Urothelium cell line (cell line): ENCODE results near the gene IP6K1.
A peak's percentile ranks its signal among the peaks of the same experiment; 100 is the strongest.
"Not testable (repeated sequence)": the region's sequence is repeated elsewhere in the genome, so short reads cannot be mapped to it uniquely, and the experiment has no call there.

Experiments
- DNase-seq: peaks from one replicate; pipeline ENCODE4 v3.0.0; 2011; ENCODE audit warnings: low spot score, mixed read lengths
- FAIRE-seq: peaks from 2 replicates; lab custom pipeline; 2011; peaks lifted over from hg19 to GRCh38; lab: Jason Lieb, UNC

IP6K1 gene

DNA sequence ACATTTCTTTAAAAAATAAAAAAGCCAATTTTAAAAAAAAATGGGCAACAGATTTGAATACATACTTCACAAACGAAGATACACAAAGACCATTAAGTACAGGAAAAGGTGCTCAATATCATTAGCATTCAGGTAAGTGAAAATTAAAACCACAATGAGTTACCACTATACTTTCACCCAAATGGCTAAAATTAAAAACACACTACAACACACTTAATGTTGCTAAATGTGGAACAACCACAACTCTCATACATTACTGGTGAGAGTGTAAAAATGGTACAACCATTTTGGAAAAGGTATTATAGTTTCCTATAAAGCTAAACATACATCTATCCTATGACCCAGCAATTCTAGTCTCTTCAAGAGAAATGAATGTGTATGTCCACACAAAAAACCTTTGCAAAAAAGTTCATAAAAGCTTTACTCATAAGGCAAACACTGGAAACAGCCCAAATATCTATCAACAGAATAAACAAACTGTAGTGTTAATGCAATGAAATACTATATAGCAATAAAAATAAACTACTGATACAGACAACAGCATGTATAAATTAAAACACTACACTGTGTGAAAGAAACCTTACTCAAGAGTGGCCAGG lies 14.9 kb downstream of the IP6K1 start:
- FAIRE-seq, result no peak
- DNase-seq, result no peak

GRCh38 chr3:49769926-49770325 lies 16.4 kb downstream of the IP6K1 start:
- no peak for FAIRE-seq

DNA sequence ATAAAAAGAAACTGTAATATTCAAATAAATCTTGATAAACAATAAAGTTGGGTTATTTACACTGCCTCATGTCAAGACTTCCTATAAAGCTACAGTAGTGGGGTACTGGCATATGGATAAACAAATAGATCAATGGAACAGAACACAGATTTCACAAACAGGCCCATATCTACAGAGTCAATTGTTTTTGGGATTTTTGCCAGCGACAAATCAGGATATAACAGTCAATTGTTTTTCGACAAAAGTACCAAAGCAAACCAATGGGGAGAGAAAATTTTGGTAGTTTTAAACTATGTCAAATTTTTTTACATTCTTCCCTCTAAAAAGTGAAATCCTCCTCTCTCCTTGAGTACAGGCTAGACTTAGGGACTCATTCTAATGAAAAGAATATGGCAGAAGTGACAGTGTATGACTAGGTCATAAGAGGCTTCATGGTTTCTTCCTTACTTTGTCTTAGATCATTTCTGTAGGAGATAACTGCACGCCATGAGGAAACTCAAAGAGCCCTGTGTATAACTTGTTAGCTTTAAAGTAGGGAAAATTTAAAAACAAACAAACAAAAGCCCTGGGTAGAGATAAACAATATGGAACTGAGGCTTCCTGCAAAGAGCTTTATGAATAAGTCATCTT lies 16.9 kb downstream of the IP6K1 start:
- no peak for FAIRE-seq
- DNase-seq, result no peak

More at GRCh38 chr3:49769926-49770325, 16.4 kb downstream of the IP6K1 start:
- no peak for DNase-seq

- DNase-seq (no peak), FAIRE-seq (no peak)
Measured at GRCh38 chr3:49763981-49764380, 22.4 kb downstream of the IP6K1 start.

DNA sequence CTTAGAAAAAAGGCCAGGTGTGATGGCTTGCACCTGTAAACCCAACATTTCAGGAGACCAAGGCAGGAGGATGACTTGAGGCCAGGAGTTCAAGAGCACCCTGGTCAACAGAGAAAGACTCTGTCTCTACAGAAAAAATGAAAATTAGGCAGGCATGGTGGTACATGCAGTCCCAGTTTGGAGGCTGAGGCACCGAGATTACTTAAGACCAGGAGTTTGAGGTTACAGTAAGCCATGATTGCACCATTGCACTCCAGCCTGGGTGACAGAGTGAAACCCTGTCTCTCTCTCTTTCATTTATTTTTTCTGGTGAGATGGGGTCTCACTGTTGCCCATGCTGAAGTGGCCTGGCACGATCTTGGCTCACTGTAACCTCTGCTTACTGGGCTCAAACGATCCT lies 24.7 kb downstream of the IP6K1 start:
- FAIRE-seq (no peak), DNase-seq (no peak)

DNA sequence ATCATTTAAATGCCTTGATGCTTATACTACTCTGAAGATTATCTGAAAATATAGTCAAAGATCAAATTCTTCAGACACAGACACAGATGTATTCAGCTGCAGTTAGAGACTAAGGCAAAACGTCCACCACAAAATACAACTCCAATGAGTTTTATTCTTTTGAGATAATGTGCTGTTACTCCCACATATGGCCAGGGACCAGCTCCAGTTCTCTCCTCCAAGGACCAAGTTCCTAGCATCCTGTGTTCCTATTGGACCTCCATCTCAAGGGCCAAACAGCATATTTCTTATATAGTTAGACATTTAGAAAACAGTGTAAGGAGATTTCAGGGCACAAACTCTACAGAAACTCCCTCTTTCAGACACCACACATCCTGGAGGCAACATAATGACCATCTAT lies 27.1 kb downstream of the IP6K1 start:
- no peak for FAIRE-seq
- no peak for DNase-seq

DNA sequence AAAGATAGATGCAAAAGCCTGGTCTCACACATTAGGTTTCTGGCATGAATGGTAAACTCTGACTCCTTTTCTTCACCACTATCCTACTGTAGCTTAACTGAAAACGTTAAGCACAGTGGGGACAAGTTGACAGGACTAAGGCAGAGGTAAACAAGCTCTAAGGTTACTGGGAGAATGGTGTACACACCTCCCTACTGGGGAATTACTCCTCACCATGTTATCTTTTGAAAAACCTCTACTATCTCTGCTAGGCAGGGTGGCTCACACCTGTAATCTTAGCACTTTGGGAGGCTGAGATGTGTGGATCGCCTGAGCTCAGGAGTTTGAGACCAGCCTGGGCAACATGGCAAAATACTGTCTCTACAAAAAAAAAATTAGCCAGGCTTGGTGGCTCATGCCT lies 29.1 kb downstream of the IP6K1 start:
- no peak for FAIRE-seq
- DNase-seq, result no peak

DNA sequence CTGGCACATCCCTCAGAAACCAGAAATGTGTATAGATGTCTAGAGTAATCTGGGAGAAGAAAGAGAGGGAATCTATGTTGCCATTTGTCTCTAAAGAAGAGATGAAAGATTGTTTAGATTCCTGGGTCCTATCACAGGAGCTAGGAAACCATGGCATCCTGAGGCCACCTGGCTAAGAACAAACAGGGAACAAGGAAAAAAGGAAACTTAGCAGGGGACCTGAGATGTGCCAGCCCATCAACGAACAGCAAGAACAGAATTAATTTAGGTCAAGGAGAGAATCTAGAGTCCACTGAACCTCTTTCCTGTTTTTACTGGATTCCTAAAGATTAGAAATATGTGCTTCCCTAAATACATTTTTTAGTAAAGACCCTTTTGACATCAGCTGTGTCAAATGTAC lies 30.3 kb downstream of the IP6K1 start:
- DNase-seq (no peak), FAIRE-seq (no peak)

DNA sequence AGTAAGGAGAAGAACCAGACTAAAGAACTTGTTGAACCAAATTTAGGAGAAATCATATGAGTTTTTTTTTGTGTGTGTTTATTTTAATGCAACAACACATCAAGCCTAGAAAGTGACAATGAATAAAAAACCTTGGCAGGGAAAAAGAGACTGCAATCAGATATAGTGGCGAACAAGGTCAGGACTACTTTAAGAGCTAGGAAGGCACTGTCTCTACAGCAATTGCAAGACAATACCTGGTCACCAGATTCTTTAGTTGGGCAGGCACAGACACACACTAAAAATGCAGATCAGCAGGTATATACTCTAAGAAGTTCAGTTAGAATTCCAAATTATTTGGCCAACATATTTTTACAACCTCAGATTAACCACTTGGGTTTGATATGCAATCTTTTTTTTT lies 31.8 kb downstream of the IP6K1 start:
- no peak for FAIRE-seq

DNA sequence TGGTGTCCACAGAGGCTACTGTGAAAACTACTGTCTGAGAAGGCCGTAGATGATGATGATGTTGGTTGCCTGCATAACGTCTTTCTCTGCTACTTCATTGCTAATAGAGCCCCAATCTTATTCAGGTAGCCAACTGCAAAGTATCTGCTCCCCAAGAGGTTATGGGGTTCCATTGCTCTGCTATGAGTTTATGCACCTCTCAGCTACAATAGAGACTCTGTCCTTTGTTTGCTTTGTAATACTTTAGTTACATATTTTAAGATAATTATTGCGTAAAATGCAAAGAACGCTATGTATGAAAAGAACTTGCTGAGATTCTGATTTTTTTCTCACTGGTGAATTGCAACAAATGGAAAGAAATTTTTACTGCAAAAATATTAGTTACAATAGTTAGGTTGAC lies 34.8 kb downstream of the IP6K1 start:
- no peak for DNase-seq
- no peak for FAIRE-seq

More for the DNA sequence above, 31.8 kb downstream of the IP6K1 start:
- DNase-seq, result no peak

DNA sequence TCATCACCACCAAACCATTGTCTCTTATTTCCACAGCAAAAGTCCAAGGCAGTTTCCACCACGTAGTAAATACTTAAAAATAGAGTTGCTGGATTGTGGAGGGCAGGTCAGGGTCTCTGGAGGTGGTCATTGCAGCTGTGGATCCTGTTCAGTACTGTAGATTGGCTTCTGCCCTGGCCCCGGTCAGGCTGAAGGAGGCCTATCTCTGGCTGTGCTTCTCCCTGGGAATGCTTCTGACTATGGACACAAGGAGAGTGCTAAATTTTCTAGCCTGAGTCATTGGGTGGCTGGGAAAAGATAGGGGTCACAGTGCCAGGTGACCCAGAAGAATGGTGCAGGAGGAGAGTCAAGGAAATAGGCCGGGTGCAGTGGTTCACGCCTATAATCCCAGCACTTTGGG lies 36.3 kb downstream of the IP6K1 start:
- FAIRE-seq (no peak), DNase-seq (no peak)

- not testable (repeated sequence) for DNase-seq, FAIRE-seq
Measured at GRCh38 chr3:49748874-49749273, 37.5 kb downstream of the IP6K1 start.

DNA sequence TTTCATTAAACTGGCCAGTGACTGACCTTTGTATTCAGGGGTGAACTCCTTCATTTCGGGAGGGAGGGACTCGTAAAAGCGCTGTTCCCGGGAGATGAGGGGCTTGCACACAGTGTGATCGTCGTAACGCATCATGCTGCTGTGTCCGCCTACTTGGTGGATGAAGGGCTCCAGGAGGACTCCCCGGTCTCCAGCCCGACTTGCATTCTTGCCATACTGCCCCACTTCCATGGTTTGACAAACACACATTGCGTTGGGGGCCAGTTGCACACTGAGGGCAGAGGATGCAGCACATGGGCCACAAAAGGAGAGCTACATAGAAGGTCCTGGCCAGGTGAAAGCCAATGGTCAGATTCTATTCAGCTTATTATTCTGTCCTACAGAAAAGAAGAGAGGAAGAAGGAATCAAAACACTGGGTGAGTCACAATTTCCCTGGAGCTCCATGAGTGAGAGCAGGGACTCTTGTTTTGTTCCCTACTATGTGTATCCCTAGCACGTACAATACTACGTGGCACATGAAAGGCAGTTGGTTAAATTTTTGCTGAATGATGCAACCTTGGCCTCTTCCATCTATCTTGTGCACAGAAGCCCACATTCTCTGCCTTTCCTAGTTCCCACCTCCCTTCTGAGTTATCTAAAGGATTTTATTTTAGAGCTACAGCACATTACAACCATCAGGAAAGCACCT lies 38.4 kb downstream of the IP6K1 start:
- no peak for DNase-seq
- FAIRE-seq, result no peak

- no peak for DNase-seq
- no peak for FAIRE-seq
Measured at GRCh38 chr3:49745986-49746385, 40.4 kb downstream of the IP6K1 start.

DNA sequence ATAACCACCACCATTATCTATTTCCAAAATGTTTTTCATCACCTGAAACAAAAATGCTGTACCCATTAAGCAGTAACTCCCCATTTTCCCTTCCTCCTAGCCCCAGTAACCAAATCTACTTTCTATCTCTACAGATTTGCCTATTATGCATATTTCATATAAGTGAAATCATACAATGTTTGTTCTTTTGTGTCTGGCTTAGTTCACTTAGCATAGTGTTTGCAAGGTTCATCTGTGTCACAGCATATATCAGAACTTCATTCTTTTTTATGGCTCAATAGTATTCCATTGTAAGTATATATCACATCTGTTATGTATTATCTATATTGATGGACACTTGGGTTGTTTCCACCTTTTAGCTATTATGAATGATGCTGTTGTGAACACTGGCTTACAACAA lies 45.9 kb downstream of the IP6K1 start:
- no peak for DNase-seq
- no peak for FAIRE-seq

DNA sequence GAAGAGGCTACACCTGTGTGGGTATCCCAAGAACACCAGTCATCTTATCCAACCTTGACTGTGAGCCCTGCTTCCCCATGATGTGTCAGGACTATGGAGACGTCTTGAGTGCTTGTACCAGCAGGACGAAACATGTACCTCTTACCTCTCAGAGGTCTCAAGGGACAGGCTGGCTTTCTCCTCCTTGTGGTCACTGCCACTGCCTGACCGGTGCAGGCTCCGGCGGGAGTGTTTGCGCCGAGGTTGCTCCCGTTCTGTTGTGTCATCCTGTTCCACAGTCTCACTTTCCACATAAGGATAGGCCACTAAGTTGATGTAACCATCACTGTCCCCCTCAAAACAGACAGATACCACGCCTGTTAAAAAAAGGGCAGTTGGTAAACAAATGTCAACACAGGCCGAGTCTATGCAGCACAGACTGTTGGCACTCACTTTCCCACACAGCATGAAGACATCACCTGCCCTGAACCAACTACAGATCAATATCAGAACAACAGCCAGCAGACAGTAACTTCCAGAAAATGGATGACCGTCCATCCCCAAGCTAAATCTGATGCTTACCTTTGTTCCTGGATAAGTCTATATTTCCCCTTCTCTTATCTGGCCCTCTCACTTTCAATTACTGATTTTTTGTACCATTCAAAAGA lies 48.2 kb downstream of the IP6K1 start:
- peak; percentile 37 for FAIRE-seq

DNA sequence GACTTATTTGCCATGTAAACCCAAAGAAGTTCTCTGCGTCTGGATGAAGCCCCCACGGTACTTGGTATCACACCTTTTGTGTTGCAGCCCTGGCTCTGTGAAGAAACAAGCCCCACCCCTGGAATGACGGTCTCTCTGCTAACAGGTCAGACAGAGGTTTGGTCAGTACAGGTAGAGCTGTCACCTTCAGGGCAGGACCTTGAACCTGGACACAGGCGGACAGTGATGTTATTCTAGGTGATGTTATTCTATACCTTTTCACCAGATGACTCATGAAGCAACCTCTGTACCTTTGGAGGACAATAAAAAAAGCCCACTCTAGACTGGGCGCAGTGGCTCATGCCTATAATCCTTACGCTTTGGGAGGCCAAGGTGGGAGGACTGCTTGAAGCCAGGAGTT lies 51.6 kb downstream of the IP6K1 start:
- FAIRE-seq, result no peak

More for the DNA sequence above, 48.2 kb downstream of the IP6K1 start:
- no peak for DNase-seq

DNA sequence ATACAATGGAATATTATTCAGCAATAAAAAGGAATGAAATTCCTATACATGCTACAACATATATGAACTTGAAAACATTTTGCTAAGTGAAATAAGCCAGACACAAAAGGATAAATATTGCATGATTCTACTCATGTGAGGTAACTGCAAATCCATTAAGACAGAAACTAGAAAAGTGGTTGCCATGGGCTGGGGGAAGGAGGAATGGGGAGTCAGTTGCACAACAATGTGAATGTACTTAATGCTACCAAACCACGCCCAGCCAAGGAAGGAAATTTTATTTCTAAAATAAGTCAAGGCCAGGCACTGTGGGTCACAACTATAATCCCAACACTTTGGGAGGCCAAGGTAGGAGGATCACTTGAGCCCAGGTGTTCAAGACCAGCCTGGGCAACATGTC lies 52.8 kb downstream of the IP6K1 start:
- FAIRE-seq (no peak), DNase-seq (no peak)

More for the DNA sequence above, 51.6 kb downstream of the IP6K1 start:
- no peak for DNase-seq

DNA sequence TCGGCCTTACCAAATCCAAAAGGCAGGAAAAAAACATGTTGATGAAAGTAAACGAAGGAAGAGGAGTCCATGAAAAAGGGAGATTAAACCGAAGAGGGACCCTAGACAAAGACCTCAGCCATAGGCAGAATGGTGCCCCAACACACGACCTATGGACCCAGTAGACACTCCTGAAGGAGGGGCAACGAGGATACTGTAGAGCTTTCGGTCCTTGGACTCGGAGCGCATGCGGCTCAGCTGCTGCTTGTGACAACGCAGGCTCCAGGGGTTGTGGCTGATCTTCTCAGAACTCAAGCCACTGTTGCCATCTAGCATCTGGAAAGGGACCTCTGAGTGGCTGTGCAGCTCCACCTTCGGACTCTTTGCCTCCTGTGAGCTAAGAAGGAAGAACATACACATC lies 53.7 kb downstream of the IP6K1 start:
- DNase-seq (no peak), FAIRE-seq (no peak)

DNA sequence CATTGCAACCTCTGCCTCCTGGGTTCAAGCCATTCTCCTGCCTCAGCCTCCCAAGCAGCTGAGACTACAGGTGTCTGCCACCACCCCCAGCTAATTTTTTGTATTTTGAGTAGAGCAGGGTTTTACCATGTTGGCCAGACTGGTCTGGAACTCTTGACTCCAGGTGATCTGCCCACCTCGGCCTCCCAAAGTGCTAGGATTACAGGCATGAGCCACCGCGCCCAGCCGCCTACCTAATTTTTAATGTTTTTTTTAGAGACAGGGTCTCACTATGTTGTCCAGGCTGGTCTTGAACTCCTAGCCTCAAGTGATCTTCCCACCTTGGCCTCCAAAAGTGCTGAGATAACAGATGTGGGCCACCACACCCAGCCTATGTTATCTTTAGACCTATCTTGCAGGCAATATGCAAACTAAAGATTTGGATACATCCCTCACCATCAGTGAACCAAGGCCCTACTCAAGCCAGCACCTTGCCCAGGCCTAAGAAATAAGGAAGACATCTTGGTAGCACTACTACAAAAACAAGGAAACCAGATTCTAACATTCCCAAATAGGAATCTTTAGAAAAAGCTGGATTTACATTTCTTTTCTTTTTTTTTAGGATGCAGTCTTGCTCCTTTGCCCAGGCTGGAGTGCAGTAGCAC lies 56.3 kb downstream of the IP6K1 start:
- FAIRE-seq, result no peak
- no peak for DNase-seq

GRCh38 chr3:49727924-49728361 lies 58.4 kb downstream of the IP6K1 start:
- no peak for DNase-seq
- FAIRE-seq, result no peak
